Upper lobe of left lung (tissue), 4 donors: ENCODE measurements around the gene AP2A2.

Experiments used
- POLR2A ChIP-seq, 4 donors: fragments of 450-650 bp; IDR thresholded peaks; one replicate each; pipeline ENCODE4 v1.5.1; 2016 to 2017; ENCODE audit warnings: antibody characterized with exemption in 4 of 4, mild to moderate bottlenecking in 2 of 4
- TF ChIP-seq, protein P1 (sequence below), 6 experiments: fragments of 450-650 bp in 4 of 6; fragments of 200-600 bp in 2 of 6; sonication (generic) in 2 of 6; IDR thresholded peaks; one replicate each; pipeline ENCODE4 v1.5.1; 2016 to 2019; ENCODE audit warnings: antibody characterized with exemption in 6 of 6

- TF ChIP-seq, protein P1, sequence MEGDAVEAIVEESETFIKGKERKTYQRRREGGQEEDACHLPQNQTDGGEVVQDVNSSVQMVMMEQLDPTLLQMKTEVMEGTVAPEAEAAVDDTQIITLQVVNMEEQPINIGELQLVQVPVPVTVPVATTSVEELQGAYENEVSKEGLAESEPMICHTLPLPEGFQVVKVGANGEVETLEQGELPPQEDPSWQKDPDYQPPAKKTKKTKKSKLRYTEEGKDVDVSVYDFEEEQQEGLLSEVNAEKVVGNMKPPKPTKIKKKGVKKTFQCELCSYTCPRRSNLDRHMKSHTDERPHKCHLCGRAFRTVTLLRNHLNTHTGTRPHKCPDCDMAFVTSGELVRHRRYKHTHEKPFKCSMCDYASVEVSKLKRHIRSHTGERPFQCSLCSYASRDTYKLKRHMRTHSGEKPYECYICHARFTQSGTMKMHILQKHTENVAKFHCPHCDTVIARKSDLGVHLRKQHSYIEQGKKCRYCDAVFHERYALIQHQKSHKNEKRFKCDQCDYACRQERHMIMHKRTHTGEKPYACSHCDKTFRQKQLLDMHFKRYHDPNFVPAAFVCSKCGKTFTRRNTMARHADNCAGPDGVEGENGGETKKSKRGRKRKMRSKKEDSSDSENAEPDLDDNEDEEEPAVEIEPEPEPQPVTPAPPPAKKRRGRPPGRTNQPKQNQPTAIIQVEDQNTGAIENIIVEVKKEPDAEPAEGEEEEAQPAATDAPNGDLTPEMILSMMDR (IDR thresholded peaks at IDR 0.05): no peak
- no peak for TF ChIP-seq POLR2A (IDR thresholded peaks at IDR 0.05)
Measured at GRCh38 chr11:951507-951906, 25.8 kb downstream of the AP2A2 start.
